HEK293 (cell line): ENCODE data around the gene APLP2.

Experiments used
- CTCF ChIP-seq: fragments of 450-650 bp; formaldehyde crosslinking; IDR thresholded peaks from 2 replicates; pipeline ENCODE4 v1.5.1; 2016; ENCODE audit warnings: missing biosample characterization, missing genetic modification characterization
- PRDM2 ChIP-seq: fragments of 450-650 bp; formaldehyde crosslinking; IDR thresholded peaks from 2 replicates; pipeline ENCODE4 v1.5.1; 2016; ENCODE audit warnings: missing biosample characterization, missing genetic modification characterization, borderline replicate concordance
- SP3 ChIP-seq: fragments of 450-650 bp; formaldehyde crosslinking; IDR thresholded peaks from 2 replicates; pipeline ENCODE4 v1.5.1; 2016; ENCODE audit warnings: missing biosample characterization, missing genetic modification characterization
- ZNF140 ChIP-seq: fragments of 450-650 bp; formaldehyde crosslinking; IDR thresholded peaks from 2 replicates; pipeline ENCODE4 v1.5.1; 2016; ENCODE audit warnings: missing biosample characterization, missing genetic modification characterization
- ZNF239 ChIP-seq: fragments of 450-650 bp; formaldehyde crosslinking; IDR thresholded peaks from 2 replicates; pipeline ENCODE4 v1.5.1; 2016; ENCODE audit warnings: missing biosample characterization, missing genetic modification characterization
- ZNF280D ChIP-seq: fragments of 450-650 bp; formaldehyde crosslinking; IDR thresholded peaks from 2 replicates; pipeline ENCODE4 v1.5.1; 2016; ENCODE audit warnings: missing biosample characterization, missing genetic modification characterization
- ZNF302 ChIP-seq: fragments of 450-650 bp; formaldehyde crosslinking; IDR thresholded peaks from 2 replicates; pipeline ENCODE4 v1.5.1; 2016; ENCODE audit warnings: missing biosample characterization, missing genetic modification characterization, low read depth
- ZNF311 ChIP-seq: fragments of 450-650 bp; formaldehyde crosslinking; IDR thresholded peaks from 2 replicates; pipeline ENCODE4 v1.5.1; 2017; ENCODE audit warnings: missing biosample characterization, missing genetic modification characterization, borderline replicate concordance
- ZNF544 ChIP-seq: fragments of 450-650 bp; formaldehyde crosslinking; IDR thresholded peaks from 2 replicates; pipeline ENCODE4 v1.5.0; 2017; ENCODE audit warnings: missing biosample characterization, missing genetic modification characterization
- ZNF549 ChIP-seq: fragments of 450-650 bp; IDR thresholded peaks from 2 replicates; pipeline ENCODE4 v1.5.1; 2018; ENCODE audit warnings: missing biosample characterization, missing genetic modification characterization, mild to moderate bottlenecking, inconsistent platforms, moderate library complexity
- ZNF692 ChIP-seq: fragments of 450-650 bp; formaldehyde crosslinking; IDR thresholded peaks from 2 replicates; pipeline ENCODE4 v1.5.1; 2016; ENCODE audit warnings: missing biosample characterization, missing genetic modification characterization
- ZNF768 ChIP-seq: fragments of 450-650 bp; formaldehyde crosslinking; IDR thresholded peaks from 2 replicates; pipeline ENCODE4 v1.5.1; 2018; ENCODE audit warnings: missing biosample characterization, mild to moderate bottlenecking, missing genetic modification characterization
- TF ChIP-seq, protein P1 (sequence below): fragments of 450-650 bp; formaldehyde crosslinking; IDR thresholded peaks from 2 replicates; pipeline ENCODE4 v1.5.1; 2016; ENCODE audit warnings: missing biosample characterization, missing genetic modification characterization

APLP2 gene

GRCh38 chr11:130037881-130038585, 31.7 kb upstream of the APLP2 start (continued):
- no peak for TF ChIP-seq ZNF280D (tag by site-specific recombination)
- TF ChIP-seq, protein P1, sequence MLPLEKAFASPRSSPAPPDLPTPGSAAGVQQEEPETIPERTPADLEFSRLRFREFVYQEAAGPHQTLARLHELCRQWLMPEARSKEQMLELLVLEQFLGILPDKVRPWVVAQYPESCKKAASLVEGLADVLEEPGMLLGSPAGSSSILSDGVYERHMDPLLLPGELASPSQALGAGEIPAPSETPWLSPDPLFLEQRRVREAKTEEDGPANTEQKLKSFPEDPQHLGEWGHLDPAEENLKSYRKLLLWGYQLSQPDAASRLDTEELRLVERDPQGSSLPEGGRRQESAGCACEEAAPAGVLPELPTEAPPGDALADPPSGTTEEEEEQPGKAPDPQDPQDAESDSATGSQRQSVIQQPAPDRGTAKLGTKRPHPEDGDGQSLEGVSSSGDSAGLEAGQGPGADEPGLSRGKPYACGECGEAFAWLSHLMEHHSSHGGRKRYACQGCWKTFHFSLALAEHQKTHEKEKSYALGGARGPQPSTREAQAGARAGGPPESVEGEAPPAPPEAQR (tag by site-specific recombination), result no peak
- no peak for TF ChIP-seq ZNF692
- TF ChIP-seq PRDM2 (tag by site-specific recombination), result no peak
- no peak for TF ChIP-seq ZNF768
- no peak for TF ChIP-seq ZNF302 (tag by site-specific recombination)
- no peak for TF ChIP-seq ZNF140 (tag by site-specific recombination)
- TF ChIP-seq SP3 (tag by site-specific recombination), result no peak
- TF ChIP-seq CTCF, result no peak
- no peak for TF ChIP-seq ZNF549 (tag by site-specific recombination)
- TF ChIP-seq ZNF544 (tag by site-specific recombination), result no peak
- TF ChIP-seq ZNF311 (tag by site-specific recombination), result no peak
- no peak for TF ChIP-seq ZNF239 (tag by site-specific recombination)
